GDM1 (cell line): Measurements from ENCODE around the gene MRPL57.
"Not testable (repeated sequence)": the region's sequence is repeated elsewhere in the genome, so short reads cannot be mapped to it uniquely, and the experiment has no call there.

Experiments used
- DNase-seq: peaks from one replicate; lab custom pipeline; 2025; lab: John Stamatoyannopoulos, UW

Gene MRPL57

DNA sequence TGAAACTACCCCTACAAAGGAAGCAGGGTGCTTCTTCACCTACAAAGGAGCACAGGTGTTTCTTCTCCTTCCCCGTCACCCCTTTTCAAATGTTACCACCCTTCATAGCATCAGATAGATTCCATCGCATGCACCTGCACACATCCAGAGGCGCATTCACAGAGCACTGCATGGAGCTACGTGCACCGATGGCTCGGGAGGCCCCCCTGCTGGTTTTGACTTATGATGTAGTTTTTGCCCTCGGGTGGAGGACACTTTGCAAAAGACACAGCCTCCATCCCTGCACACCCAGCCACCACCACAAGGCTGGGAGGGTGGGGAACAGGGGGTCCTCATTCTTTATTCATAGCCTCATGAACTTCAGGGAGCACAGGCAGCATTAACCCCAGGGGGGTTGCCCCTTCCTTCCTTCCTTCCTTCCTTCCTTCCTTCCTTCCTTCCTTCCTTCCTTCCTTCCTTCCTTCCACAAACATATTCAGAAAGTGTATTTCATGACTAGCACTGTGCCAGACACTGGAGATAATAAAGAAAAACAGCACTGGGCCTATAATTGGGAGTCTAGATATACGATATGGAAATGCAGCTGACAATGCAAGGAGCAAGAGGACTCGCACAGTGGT lies 21.3 kb downstream of the MRPL57 start:
- DNase-seq: not testable (repeated sequence)

DNA sequence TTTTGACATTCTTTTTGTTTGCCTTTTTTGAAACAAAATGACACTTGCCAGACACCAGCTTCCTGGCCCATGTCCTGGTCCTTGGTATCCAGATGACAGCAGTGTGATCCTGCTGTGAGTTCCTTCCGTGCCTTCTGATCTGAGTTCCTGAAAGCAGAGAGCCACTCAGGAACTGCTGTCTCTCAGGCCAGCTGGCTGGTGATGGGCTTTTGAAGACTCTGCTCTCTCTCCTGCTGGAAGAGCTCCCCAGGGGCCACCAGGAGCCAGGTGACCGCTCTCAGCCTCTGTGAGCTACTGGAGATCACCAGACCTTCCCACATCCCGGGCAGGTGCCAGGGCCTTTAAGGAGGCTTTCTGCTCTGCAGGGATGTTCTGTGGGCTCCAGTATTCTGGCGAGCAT lies 21.9 kb downstream of the MRPL57 start:
- DNase-seq: not testable (repeated sequence)

DNA sequence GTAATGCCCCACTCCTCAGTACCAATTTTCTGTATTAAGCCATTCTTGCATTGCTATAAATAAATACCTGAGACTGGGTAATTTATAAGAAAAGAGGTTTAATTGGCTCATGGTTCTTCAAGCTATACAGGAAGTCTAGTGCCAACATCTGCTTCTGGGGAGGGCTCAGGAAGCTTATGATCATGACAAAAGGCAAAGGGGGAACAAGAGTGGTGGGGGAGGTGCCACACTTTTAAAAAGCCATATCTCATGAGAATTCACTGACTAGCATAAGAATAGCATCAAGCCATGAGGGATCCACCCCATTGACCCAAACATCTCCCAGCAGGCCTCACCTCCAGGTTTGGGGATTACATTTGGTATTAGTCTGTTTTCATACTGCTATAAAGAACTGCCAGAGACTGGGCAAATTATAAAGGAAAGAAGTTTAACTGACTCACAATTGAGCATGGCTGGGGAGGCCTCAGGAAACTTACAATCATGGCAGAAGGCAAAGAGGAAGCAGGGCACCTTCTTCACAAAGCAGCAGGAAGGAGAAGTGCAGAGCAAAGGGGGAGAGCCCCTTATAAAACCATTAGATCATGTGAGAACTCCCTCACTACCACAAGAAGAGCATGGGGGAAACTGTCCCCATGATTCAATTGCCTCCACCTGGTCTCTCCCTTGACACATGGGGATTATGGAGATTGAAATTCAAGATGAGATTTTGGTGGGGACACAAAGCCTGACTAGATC lies 25.2 kb downstream of the MRPL57 start:
- DNase-seq: peak; percentile 18

DNA sequence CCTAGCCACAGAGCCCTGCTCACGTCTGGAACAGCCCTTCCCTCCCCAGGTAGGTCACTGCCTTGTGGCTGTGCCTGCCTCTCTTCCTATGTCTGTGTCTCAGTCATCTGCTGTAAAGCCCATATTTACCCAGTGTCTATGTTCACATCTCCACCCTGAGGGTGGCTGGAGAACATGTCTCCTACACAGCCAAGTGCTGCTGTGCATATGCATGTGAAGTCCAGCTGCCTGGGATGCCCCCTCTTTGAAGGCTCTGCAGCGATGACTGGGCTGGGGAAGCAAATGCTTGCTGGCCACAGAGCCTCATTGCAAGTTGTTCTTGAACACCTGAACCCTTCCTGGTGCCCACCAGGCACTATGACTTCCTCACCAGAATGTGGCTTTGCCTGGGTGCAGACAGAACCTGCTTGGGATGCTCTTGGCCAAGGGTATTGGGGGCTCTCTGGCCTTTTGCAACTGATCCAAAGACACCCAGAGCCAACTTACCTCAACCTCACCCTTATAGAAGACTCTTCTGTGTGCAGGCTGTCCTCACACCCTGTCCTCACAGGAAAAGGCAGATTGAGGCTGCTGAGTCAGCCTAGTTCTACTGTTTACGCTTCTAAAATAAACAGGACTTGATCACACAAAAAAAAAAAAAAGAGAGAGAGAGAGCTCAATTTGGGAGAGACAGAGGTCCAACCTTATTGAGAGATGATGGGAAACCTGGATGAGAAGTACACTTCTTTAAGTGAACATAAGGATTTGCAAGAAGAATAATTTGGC lies 26.5 kb downstream of the MRPL57 start:
- no peak for DNase-seq

DNA sequence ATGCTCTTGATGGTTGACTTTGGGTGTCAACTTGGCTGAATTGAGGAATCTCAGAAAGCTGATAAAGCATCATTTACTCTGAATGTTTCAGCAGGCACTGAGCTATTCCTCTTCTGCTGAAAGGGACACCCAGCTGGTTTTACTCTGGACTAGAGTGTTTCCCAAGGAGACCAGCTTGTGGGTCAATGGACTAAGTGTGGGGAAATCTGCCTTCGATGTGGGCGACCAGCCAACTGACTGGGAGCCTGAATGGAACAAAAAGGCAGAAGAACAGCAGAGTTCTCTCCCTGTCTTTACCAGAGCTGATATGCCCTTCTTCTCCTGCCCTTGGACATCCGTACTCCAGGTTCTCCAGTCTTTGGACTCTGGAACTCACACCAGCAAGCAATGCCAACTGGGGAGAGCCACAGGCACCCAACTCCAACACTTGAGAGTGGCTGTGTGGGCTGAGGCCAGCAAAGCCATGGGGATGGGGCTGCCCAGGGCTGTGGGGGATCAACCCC lies 32.2 kb downstream of the MRPL57 start:
- no peak for DNase-seq

DNA sequence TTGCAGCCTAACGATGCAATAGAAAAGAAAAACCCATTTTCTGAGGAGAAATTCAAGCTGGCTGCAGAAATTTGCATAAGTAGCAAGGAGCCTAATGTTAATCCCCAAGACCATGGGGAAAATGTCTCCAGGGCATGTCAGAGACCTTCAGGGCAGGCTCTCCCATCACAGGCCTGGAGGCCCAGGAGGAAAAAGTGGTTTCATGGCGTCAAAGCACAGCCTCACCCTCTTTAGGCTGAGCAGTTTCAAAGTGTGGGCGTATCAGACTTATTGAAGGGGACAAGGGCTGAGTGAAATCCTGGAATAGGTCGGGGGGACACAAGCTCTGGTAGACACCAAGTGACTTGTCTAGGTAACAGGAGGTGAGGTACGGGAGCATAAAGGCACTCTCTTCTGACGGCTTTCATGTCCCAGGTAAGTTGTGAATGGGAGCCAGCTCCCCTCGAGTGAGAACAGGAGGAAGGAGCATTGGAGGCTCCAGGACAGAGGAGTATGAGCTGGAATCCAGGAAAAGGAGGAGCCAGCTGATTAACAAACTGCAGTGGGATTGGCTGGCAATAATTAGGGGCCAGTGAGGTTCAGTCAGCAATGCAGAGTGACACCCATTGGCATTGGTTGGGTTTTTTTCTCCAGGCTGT lies 35.8 kb downstream of the MRPL57 start:
- DNase-seq: no peak

DNA sequence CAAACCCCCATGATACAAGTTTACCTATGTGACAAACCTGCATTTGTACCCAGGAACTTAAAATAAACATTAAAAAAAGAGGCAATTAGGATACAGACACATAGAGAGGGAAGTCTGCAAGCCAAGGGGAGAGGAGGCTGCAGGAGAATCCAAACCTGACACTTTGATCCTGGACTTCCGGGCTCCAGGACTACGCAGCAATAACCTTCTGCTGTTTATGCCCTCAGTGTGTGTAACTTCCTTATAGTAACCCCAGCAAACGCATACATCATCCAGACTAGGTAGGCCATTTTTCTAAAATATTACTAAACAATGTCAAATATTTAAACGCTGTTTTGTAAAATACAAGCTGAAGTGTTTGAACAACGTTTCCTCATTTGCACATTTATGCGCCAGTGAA lies 39.0 kb downstream of the MRPL57 start:
- DNase-seq: not testable (repeated sequence)

DNA sequence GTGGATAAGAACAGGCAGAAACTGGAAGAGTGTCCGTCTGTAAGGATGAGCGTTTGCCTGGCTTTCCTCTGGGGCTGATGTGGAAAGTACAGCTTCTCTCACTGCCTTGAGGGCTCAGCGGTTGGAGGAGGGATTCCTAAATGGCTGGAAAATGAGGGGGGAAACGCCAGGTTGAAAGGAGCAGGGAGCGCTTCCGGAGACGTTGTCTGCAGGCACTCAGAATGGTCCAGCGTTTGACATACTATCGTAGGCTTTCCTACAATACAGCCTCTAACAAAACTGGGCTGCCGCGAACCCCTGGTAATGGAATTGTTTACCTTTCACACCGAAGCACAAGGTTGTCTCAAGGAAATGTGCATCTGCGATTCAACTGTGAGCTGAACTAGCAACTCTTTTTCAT lies 39.9 kb downstream of the MRPL57 start:
- no peak for DNase-seq

DNA sequence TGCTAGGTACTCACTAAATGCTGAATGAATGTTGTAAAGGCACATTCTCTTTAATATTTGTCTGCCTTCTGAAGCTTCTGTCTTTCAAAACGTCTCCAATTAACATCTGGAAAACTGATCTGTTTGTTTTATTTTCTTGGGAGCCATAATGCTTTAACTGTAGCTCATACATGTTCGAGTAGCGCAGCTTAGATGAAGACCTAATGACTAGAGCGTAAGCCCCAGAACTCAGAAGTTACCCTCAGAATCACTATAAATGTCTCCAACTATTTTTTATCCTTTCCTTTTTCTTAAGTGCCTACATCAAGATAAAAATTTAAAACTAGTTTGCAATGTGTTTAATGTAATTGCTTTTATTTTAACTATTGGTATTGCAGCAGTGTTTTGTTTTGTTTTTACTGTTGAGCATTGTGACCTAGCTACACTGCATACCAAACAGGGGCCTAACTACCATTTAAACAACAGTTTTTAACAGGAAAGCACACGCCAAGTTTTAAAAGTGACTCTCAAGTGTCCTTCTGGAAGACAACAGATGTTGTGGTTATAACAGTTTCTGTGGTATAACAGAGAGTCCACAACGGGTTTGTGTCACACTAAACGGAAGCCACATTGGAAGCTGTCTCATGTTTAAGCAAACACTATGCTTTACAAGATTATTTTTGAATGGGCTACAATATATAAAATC lies 42.0 kb downstream of the MRPL57 start:
- DNase-seq: peak; percentile 93

DNA sequence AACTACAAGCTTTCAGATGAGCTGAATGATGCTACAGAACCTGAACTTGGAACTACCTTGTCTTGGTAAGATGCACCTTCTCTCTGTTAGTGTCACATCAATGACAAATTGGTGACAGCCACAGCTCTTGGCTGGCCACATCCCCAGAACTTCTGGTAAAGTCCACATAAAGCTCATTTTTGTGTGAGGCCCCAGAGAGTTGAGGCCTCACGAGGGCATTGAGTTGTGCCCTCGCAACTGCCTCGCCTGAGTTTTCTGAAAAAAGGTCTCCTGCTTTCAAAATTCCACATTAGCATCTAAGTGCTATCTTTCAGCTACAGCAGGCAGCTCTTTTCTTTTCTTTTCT lies 42.6 kb downstream of the MRPL57 start:
- no peak for DNase-seq

DNA sequence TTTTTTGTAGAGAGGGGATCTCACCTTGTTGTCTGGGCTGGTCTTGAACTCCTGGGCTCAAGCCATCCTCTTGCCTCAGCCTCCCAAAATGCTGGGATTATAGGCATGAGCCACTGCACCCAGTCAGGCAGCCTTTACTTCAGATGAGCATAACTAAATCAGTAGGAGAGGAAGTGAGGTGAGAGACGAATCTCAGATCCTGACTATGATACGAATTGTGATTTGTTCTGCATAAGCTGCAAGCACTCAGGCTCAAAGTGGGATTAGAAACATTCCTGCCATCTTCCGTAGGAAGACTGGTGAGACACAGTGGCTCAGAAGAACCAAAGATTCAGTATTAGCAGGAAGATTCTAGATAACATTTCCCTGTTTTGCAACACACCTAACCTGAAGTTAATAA lies 43.3 kb downstream of the MRPL57 start:
- DNase-seq: not testable (repeated sequence)

DNA sequence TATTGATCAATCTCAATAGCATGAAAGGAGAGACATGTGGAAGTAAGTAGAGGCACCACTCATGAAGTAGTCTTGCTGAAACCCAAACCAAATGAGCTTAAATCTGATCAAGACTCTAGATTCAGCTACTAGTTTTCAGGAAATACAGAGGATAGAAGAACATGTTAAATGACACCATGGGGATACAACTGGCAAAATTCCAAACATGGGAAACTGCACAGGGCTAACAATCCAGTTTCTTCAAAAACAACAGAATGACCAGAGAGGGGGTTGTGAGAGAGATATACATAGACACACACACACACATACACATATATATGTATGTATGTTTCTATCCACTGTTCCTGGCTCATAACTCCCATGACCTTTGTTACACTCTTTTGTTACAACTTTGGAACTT lies 44.8 kb downstream of the MRPL57 start:
- no peak for DNase-seq

DNA sequence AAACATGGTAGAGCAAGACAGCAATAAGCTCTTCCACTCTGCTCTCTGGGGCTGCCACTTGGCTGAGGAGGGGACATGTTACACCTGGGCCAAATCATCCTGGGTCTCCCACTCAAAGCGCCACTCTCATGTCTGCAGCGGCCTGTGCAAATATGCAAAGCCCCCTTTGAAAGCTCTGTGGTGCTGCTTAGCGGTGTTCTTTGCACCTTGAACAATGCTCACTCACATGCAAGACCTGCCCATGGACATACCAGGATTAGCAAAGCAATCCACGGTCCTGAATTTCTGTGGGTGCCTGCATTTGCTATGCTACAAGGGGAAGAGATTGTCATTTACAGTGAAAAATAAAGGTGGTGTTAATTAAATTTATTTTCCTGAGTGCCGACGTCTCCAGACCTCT lies 48.6 kb downstream of the MRPL57 start:
- DNase-seq: no peak

DNA sequence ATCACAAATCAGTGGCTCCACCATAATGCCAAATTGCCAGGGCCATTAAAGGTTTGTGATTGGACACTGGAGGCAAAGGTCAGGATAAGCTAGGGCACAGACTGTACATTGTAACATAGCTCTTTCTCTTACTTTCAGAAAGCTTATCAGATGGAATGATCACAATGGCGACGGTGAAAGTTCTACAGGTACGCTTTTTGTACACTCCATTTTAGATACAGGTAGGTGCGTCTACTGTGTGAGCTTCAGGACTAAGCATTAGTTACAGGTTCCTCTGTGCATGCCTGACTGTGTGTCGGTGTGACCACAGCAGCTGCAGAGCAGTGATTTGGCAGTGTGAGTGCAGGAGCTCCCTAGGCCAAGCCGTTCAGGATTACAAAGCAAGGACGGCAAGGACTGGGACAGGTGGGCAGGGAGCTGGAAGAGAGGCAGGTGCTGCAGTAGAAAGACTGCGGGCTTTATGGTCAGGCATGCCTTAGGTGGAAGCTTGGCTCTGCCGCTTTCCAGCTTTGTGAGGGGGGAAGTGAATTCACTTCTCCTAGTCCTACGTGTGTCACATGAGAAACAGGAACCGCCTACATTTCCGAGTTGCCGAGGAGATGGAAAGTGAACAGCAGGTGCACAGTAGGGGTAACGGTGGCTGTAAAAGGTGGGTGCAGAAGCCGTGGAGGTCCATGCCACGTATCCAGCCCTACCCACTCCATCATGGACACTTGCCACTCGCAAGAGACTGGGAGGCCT lies 49.6 kb downstream of the MRPL57 start:
- no peak for DNase-seq

DNA sequence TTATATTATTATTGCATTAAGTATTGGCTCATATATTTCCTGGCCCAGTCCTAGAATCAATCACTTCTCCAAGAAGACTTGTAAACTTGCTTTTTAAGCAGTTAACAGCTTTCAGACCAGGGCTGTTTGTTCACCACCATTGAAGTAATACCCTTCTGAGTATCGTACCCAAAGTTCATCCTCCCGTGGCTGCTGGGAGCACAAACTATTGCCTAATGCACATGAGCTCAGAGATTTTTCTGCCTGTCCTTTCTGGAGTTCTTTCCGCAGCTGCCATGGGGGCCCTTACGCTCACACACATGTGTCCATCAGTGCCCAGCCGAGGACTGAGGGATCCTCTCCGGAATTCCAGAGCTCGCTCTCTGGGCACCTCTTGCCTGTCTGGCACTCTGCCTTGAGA lies 51.5 kb downstream of the MRPL57 start:
- DNase-seq: no peak
